Activated naive CD4-positive, alpha-beta T cell (primary cell): Measurements from ENCODE around the gene GFI1.
"Not testable (repeated sequence)": the region's sequence is repeated elsewhere in the genome, so short reads cannot be mapped to it uniquely, and the experiment has no call there.

Experiments
- DNase-seq, 4 experiments: peaks; one replicate each; lab custom pipeline; 2025; lab: John Stamatoyannopoulos, UW

Gene GFI1

DNA sequence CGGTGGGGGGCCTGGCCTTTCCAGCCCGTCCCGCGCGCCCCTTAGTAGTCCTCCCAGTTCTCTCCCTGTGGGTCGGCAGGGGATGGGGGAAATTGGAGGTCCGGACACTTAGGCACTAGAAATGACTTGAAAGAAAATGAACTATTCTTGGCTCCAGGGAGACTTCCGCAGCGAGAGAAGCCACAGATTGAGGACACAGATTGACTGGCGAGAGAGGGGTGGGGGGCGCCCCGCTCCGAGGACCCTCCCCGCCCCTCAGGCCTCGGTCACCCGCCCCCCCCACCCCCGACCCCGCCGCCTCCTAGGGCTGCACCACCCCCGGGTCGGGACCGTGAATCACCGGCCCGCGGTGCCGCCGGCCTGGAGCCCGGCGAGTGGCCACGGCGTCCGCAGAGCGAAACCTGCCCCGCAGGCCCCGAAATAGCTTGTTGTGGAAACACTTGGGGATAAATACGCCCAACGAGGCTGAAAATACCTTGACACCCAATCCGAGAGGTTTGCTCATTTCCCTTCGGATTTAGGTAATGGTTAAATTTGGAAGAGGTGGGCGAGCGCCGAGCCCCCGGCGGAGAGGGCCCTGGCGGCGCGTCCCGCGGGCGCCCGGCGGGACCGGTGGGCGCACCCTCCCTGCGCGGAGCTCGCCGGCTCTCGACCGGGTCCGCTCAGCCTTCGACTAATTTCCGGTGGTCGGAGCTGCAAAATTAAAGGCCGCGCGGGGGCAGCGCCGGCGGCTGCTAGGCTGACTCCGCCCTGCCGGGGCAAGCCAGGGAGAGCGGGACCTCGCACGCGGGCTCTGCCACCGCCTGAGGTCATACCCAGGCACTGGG, at the start of gene GFI1:
TSS of gene GFI1 (minus strand) at position 675 of the 827 bp plus-strand sequence. CDS start 3,438 bp downstream, outside the sequence.
- DNase-seq = peak in 3 of 4 experiments; percentile 14 to 36 (median 23)

- DNase-seq = not testable (repeated sequence)
Observed at GRCh38 chr1:92532371-92532770, 45.6 kb upstream of the GFI1 start.

GRCh38 chr1:92531939-92532338, 45.2 kb upstream of the GFI1 start:
- not testable (repeated sequence) for DNase-seq

DNA sequence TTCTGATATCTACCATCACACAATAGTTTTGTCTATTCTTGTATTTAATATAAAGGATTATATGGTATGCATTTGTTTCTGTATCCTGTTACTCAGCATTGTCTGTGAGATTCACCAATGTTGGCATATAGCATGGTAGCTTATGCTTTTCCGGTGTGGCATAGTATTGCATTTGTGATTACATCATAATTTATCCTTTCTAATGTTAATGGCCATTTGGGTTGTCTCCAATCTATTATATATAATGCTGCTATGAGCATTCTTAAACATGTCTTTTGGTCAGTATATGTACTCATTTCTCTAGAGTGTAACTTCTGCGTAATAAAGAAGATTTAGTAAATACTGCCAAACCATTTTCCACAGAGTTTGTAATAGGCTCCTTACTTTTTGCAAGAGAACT, 40.9 kb upstream of the GFI1 start:
- no peak for DNase-seq

DNA sequence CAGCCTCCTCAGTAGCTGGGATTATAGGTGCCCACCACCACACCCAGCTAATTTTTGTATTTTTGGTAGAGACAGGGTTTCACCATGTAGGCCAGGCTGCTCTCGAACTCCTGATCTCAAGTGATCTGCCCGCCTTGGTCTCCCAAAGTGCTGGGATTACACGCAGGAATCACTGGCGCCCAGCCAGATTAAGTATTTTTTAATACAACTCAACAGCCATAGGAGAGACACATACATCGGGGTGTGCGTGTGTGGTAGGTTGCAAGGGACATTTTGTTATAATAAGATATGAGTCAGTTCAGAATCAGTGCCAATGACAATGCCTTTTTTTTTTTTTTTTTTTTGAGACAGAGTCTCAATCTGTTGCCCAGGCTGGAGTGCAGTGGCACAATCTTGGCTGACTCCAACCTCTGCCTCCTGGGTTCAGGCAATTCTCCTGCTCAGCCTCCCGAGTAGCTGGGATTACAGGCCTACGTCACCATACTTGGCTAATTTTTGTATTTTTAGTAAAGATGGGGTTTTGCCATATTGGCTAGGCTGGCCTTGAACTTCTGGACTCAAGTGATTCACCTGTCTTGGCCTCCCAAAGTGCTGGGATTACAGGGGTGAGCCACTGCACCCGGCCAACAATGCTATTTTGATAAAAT, 38.3 kb upstream of the GFI1 start:
- not testable (repeated sequence) for DNase-seq

DNA sequence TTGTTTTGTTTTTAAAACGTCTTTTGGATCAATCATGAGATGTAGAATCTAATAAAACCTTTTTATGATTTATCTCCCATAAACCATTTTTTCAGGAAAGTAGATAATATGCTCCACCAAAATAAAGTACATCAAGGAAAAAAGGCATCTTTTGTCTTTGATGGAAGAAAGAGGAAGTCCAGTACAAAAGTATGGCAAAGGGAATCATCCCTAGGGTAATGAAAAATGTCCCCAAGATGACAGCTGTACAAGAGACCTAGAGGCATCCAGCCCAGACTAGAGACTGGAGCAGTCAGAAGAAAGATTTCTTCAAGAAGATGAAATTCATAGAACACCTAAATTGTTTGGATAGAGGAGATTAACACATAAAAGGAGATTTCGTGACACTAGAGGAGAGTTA, 32.3 kb upstream of the GFI1 start:
- no peak for DNase-seq

DNA sequence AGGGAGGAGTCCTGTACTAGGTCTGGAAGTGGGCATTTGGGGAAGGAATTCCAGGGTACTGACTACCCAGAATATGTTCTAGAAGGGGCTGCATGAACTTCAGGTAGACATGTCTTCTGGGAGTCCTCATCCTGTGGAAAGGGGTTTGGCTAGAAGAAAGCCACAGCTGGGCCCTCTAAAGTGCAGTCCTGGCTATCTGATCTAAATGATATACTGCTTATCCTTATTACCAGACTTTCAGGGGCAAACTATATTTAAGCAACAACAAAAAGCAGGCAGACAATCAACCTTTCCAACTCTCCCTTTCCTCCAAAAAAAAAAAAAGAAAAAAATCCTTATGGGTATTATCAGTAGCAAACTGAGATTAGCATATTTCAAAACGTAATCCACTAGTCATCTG, 29.8 kb upstream of the GFI1 start:
- no peak for DNase-seq

- no peak for DNase-seq
Observed at GRCh38 chr1:92515796-92516201, 29.1 kb upstream of the GFI1 start.

DNA sequence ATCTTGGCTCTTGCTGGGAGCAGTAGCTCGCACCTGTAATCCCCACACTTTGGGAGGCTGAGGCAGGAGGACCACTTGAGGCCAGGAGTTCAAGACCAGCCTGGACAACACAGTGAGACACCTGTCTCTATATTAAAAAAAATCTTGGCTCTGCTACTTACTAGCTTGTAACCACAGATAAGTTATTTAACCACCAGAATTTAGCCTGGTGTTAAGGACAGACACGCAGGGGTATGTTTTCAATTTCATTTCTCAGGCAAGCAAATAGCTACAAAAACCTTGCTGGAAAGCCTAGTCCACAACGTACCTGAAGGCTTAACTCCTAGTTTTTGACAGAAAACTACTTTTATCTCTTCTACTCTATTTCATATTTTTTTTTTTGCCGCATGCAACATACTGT, 24.8 kb upstream of the GFI1 start:
- no peak for DNase-seq

- no peak for DNase-seq
Observed at GRCh38 chr1:92509619-92510018, 22.9 kb upstream of the GFI1 start.

GRCh38 chr1:92505015-92505692, 18.4 kb upstream of the GFI1 start:
- no peak for DNase-seq

DNA sequence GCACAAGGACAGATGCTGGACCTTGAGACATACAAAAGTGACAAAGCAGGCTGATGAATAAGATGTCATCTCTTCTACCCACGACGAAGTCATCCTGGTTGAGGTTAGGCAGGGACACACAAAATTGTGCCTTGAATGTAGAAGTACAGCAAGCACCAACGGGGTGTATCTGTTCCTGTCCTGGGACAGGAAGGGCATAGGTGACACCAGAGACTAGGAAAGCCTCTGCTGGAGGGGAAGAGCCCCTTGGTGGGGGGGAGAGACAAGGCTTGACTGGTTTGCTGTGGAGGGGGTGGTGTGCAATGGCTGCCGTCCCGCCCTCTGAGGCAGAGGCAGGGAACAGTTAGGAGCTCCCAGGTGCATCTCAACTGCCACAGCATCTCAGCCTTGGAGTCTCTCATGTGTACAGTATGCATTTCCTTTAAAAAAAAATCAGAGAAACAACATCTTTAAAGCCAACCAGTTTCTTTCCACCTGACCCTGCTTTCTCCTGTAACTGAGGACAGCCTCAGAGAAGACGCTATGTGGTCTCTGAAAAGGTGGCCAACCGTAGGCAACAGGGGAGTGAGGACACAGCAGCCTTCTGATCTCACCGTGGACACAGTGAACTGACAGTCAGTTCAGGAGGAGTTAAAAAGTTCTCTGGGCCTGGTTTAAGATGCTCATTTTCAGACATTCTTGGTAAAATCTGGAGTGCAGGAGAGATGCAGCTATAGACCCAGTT, 17.7 kb upstream of the GFI1 start:
- DNase-seq = no peak

DNA sequence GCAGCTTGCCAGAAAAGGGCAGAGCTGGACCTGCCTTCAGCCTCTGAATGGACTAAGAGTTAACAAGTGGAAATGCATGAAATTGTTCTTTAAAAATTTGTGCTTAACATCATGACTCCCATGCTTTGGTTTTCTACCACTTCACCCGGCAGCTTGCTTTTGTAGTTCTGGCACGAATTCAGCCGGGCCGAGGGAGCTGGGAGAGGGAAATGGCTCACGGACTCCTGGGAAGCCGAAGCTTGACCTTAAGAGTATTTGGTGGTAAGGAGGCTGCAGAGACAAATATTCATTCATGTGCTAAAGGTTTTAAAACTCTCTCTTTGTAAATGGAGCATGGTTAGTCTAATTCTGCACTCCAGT, 17.2 kb upstream of the GFI1 start:
- DNase-seq = no peak

DNA sequence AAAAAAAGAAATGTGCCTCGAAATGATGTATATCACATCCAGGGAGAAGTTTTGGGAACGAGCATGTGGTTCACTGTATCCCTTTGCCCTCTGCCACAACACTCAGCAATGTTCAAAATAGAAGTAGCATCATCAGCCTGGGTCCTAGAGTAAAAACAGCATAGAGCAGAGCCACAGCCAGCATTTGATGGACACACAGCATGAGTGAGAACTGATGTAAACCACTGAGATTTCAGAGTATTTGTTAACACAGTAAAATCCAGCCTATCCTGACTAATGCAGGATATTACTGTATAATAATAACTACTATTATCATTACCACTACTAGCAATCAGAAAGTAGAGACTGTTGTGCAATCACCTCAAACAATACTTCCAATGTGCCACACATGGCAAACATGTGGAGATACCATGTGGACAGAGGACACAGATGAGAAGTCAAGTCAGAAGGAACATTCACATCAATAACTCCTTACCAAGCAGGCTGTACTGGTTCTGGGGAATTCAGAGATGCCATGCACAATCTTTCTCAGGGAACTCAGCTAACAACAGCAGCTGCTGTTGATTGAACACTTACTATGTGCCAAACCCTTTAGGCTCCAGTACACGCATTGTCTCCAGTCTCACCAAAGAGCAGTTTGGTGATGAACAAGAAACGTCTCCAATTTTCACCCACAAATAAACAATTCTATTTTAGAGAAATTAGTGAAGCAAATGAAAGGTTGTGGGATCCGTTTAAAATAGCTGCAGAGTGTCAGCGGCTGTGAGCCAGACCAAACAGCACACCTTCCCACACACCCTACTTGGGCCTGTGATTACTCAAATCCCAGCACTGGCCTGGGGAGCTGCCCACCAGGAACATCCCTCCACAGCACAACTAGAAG, 16.6 kb upstream of the GFI1 start:
- no peak for DNase-seq

- no peak for DNase-seq
Observed at GRCh38 chr1:92502247-92502646, 15.5 kb upstream of the GFI1 start.

DNA sequence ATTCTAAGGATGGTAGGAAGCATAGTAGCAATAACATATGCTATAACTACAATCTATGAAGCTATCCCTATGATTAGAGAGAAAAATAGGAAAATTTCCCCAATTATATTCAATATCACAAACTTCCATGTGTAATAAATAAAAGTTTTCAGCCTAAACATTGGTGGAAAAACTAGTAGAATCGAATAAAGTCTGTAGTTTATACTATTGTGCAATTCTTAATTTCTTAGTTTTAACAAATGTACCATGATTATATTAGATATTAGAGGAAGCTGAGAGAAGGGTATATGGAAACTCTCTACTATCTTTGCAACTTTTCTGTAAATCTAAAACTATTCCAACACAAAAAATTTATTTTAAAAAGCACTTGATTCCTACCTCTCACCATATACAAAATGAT, 13.8 kb upstream of the GFI1 start:
- DNase-seq = no peak

DNA sequence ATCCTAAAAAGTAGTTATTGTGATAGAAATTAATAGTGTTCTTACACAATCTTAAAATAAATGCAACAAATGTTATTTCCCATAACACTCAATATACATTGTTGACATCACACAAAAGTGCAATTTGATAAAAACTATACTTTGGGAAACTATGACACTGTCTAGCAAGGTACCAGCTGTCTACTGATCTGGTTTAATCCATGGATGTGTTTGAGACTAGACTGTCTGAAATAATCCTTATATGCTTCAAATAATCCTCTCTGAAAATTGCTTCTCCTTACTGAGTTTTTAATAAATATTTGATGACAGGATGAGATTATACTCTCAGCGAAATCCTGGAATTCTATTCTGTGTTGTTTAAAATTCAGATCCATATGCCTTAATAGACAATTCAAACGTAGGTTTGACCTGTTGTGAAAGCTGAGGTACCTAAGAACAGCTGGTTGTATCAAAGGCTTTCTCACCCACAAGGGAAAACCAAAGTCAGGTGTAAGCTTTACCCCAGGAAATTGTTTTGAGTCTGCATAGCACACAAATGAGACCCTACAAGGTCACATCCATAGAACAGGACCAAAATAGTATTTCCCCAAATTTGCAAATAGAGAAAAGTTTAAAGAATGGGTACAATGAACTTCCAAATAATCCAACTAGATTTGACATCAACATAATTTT, 8.8 kb upstream of the GFI1 start:
- no peak for DNase-seq

DNA sequence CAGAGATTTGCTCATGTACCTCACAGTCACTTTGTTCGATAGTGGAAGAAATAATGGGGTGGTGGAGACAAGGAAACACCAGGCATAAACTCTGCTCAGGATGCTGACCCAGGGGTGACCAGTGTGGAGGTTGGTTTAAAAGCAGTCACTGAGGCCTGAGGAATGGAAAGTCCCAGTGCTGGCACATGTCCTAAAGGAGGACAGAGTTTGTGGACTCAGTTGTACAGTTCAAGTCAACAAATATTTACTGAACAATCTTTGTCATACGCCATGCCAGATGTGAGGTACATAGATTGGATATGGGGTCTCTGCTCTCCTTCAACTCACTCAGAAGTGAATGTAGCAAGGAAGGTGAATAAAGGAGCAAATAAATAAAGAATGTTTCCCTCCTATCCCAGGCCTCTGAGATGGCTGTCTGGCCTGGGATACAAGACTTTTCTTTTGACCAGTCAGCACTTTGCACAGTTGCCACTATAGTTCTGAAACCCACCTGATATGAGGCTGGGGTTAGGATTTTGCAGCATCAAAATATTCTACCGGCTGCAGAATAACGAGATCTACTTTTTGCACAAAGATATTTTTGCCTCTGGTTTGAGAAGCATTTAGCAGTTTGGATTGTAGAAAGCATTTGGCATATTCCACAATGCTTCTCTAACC, 7.9 kb upstream of the GFI1 start:
- no peak for DNase-seq

DNA sequence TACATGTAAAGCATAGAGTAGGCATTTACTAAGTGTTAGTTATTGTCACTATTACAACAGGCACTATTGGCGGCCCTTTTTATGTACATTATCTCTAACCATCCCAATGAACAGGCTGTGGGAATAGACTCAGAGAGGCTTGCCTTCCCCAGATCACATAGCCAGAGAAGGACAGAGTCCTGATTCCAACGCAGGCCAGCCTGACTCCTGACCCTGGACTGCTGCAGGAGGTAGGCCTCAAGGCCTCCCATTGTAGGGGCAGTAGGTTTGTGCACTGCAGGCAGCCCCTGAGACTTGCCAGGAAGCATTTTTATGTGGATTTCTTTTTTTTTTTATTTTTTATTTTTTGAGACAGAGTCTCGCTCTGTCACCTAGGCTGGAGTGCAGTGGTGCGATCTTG, 6.4 kb upstream of the GFI1 start:
- DNase-seq = no peak

- no peak for DNase-seq
Observed at GRCh38 chr1:92488832-92489231, 2.1 kb upstream of the GFI1 start.
